WTC11 (cell line): ENCODE data around the gene ZBTB16. TPM values are rescaled to one million over a fixed set of nuclear protein-coding genes. Genes with fewer than 3 reads are reported as not detected.

ENCODE experiments used
- ATAC-seq: fragments of 200-7000 bp; cut with Tn5 transposase; 2 replicates; pipeline ENCODE4 v1.10.0; 2021; ENCODE audit warnings: mild to moderate bottlenecking, moderate library complexity
- CTCF ChIA-PET: fragments of 300-600 bp; sonication (Branson Sonifier 250); formaldehyde crosslinking; loops from one replicate; lab custom pipeline; 2021; ENCODE audit warnings: antibody characterized with exemption; lab: Charles Lee
- POLR2A ChIA-PET: fragments of 350-600 bp; sonication (Branson Sonifier 250); formaldehyde crosslinking; loops from one replicate; lab custom pipeline; 2021; ENCODE audit warnings: antibody characterized with exemption; lab: Charles Lee
- DNase-seq: peaks from one replicate; pipeline ENCODE4 v3.0.0; 2021; ENCODE audit warnings: low spot score
- H3K27ac Mint-ChIP-seq: 2 replicates; pipeline ENCODE4 v1.8.0; 2021; ENCODE audit warnings: mixed read lengths
- H3K27me3 Mint-ChIP-seq: 2 replicates; pipeline ENCODE4 v1.8.0; 2021; ENCODE audit warnings: low read depth, mild to moderate bottlenecking, moderate library complexity, mixed read lengths
- H3K36me3 Mint-ChIP-seq: 2 replicates; pipeline ENCODE4 v1.8.0; 2021; ENCODE audit warnings: mixed read lengths
- H3K4me1 Mint-ChIP-seq: 2 replicates; pipeline ENCODE4 v1.8.0; 2022; ENCODE audit warnings: mixed read lengths
- H3K4me3 Mint-ChIP-seq: 2 replicates; pipeline ENCODE4 v1.8.0; 2021; ENCODE audit warnings: mild to moderate bottlenecking, moderate library complexity, mixed read lengths
- H3K9me3 Mint-ChIP-seq: 2 replicates; pipeline ENCODE4 v1.8.0; 2021; ENCODE audit warnings: mixed read lengths
- ATF1 ChIP-seq: sonication (generic); formaldehyde crosslinking; IDR thresholded peaks from 2 replicates; pipeline ENCODE4 v1.8.1; 2023; ENCODE audit warnings: mild to moderate bottlenecking, moderate library complexity, missing genetic modification reagents
- ATF3 ChIP-seq: sonication (generic); formaldehyde crosslinking; conservative IDR thresholded peaks from 2 replicates; pipeline ENCODE4 v1.8.1; 2022; ENCODE audit warnings: mild to moderate bottlenecking, missing genetic modification reagents
- CBFB ChIP-seq: sonication (generic); formaldehyde crosslinking; IDR thresholded peaks from 2 replicates; pipeline ENCODE4 v1.8.1; 2022; ENCODE audit warnings: mild to moderate bottlenecking, low read depth, missing genetic modification reagents
- CDX4 ChIP-seq: fragments of 250-450 bp; sonication (Bioruptor Pico); IDR thresholded peaks from 2 replicates; pipeline ENCODE4 v1.9.0; 2021; ENCODE audit warnings: moderate library complexity, mild to moderate bottlenecking, inconsistent platforms, borderline replicate concordance
- E2F4 ChIP-seq: sonication (generic); formaldehyde crosslinking; IDR thresholded peaks from 2 replicates; pipeline ENCODE4 v1.8.1; 2022; ENCODE audit warnings: low read depth, mild to moderate bottlenecking, moderate library complexity, missing genetic modification reagents, borderline replicate concordance
- E2F5 ChIP-seq: sonication (generic); formaldehyde crosslinking; IDR thresholded peaks from 2 replicates; pipeline ENCODE4 v1.8.1; 2022; ENCODE audit warnings: mild to moderate bottlenecking, moderate library complexity, missing genetic modification reagents
- ETV6 ChIP-seq: sonication (generic); formaldehyde crosslinking; IDR thresholded peaks from 2 replicates; pipeline ENCODE4 v1.8.1; 2022; ENCODE audit warnings: mild to moderate bottlenecking, missing genetic modification reagents
- GABPB1 ChIP-seq: sonication (generic); formaldehyde crosslinking; IDR thresholded peaks from 2 replicates; pipeline ENCODE4 v1.8.1; 2023; ENCODE audit warnings: mild to moderate bottlenecking, missing genetic modification reagents
- IRF2 ChIP-seq: sonication (generic); formaldehyde crosslinking; IDR thresholded peaks from 2 replicates; pipeline ENCODE4 v1.8.0; 2022; ENCODE audit warnings: low read depth, missing genetic modification reagents, borderline replicate concordance
- NR3C1 ChIP-seq: sonication (generic); formaldehyde crosslinking; conservative IDR thresholded peaks from 2 replicates; pipeline ENCODE4 v1.8.1; 2023; ENCODE audit warnings: low read depth, mild to moderate bottlenecking, missing genetic modification reagents
- PRDM15 ChIP-seq: sonication (generic); formaldehyde crosslinking; IDR thresholded peaks from 2 replicates; pipeline ENCODE4 v1.8.0; 2022; ENCODE audit warnings: missing genetic modification reagents
- SMAD3 ChIP-seq: sonication (generic); formaldehyde crosslinking; IDR thresholded peaks from 2 replicates; pipeline ENCODE4 v1.8.0; 2022; ENCODE audit warnings: missing genetic modification reagents, mild to moderate bottlenecking, borderline replicate concordance
- SOX15 ChIP-seq: fragments of 250-450 bp; sonication (Bioruptor Pico); IDR thresholded peaks from 2 replicates; pipeline ENCODE4 v1.9.0; 2021; ENCODE audit warnings: mild to moderate bottlenecking
- STAT6 ChIP-seq: sonication (generic); formaldehyde crosslinking; conservative IDR thresholded peaks from 2 replicates; pipeline ENCODE4 v1.8.1; 2023; ENCODE audit warnings: mild to moderate bottlenecking, low read depth, missing genetic modification reagents, moderate library complexity
- TCF7 ChIP-seq: sonication (generic); formaldehyde crosslinking; IDR thresholded peaks from 2 replicates; pipeline ENCODE4 v1.8.0; 2022; ENCODE audit warnings: mild to moderate bottlenecking, low read depth, missing genetic modification reagents, moderate library complexity
- TP53 ChIP-seq: sonication (generic); formaldehyde crosslinking; IDR thresholded peaks from 2 replicates; pipeline ENCODE4 v1.8.1; 2023; ENCODE audit warnings: mild to moderate bottlenecking, missing genetic modification reagents
- ZBTB21 ChIP-seq: sonication (generic); formaldehyde crosslinking; IDR thresholded peaks from 2 replicates; pipeline ENCODE4 v1.8.1; 2023; ENCODE audit warnings: mild to moderate bottlenecking, missing genetic modification reagents, borderline replicate concordance
- ZBTB43 ChIP-seq: sonication (generic); formaldehyde crosslinking; IDR thresholded peaks from 2 replicates; pipeline ENCODE4 v1.8.1; 2023; ENCODE audit warnings: mild to moderate bottlenecking, missing genetic modification reagents
- ZNF121 ChIP-seq: sonication (generic); formaldehyde crosslinking; IDR thresholded peaks from 2 replicates; pipeline ENCODE4 v1.8.0; 2023; ENCODE audit warnings: missing genetic modification reagents
- ZNF317 ChIP-seq: sonication (generic); formaldehyde crosslinking; IDR thresholded peaks from 2 replicates; pipeline ENCODE4 v1.8.1; 2023; ENCODE audit warnings: low read depth, mild to moderate bottlenecking, moderate library complexity, missing genetic modification reagents, borderline replicate concordance
- ZNF423 ChIP-seq: fragments of 250-450 bp; sonication (Bioruptor Pico); IDR thresholded peaks from 2 replicates; pipeline ENCODE4 v2.1.2; 2022; ENCODE audit warnings: mild to moderate bottlenecking, moderate library complexity
- ZNF671 ChIP-seq: fragments of 250-450 bp; sonication (Bioruptor Pico); IDR thresholded peaks from 2 replicates; pipeline ENCODE4 v1.8.0; 2021; ENCODE audit warnings: mild to moderate bottlenecking
- ZSCAN18 ChIP-seq: fragments of 250-450 bp; sonication (Bioruptor Pico); IDR thresholded peaks from 2 replicates; pipeline ENCODE4 v2.1.2; 2022; ENCODE audit warnings: mild to moderate bottlenecking, moderate library complexity
- total RNA-seq: library from RNA; stranded (reverse); gene quantifications from 3 replicates; pipeline ENCODE4 v1.2.3, GENCODE V29; 2021

Gene ZBTB16
- total RNA-seq, 1 experiment from 2014 or later = 0.57 TPM

GRCh38 chr11:114094516-114094915 is 35.0 kb downstream of the ZBTB16 start:
- ChIA-PET POLR2A (no interaction called here), CTCF (interaction anchor here (1.0 kb wide), 1 partner anchor 198 kb away, joined by 3 read pairs; no protein-coding TSS in a partner anchor)
- H3K9me3 Mint-ChIP-seq = no peaks in the 10 kb centered on the region
- H3K4me1 Mint-ChIP-seq = peaks cover 14% of the 10 kb centered on the region
- DNase-seq (no peak), ATAC-seq (no peak)
- no peaks in the 10 kb centered on the region for H3K27me3 Mint-ChIP-seq
- H3K4me3 Mint-ChIP-seq = no peak overlapping the region
- no peak for TF ChIP-seq TP53 (CRISPR knock-in tag)
- TF ChIP-seq E2F4 = no peak
- TF ChIP-seq ZNF317 (CRISPR knock-in tag) = no peak
- TF ChIP-seq SMAD3 (CRISPR knock-in tag) = no peak
- TF ChIP-seq IRF2 = no peak
- no peak for TF ChIP-seq TCF7 (CRISPR knock-in tag)
- no peak for TF ChIP-seq ZBTB21 (CRISPR knock-in tag)
- no peak for TF ChIP-seq E2F5 (CRISPR knock-in tag)
- TF ChIP-seq ATF3 = no peak
- TF ChIP-seq ZSCAN18 (CRISPR knock-in tag) = no peak
- no peak for TF ChIP-seq ZNF671 (CRISPR knock-in tag)
- no peak for TF ChIP-seq CDX4
- H3K36me3 Mint-ChIP-seq = no peaks in the 10 kb centered on the region
- H3K27ac Mint-ChIP-seq = no peak overlapping the region

- Mint-ChIP-seq H3K9me3 (no peaks in the 10 kb centered on the region), H3K27me3 (no peaks in the 10 kb centered on the region), H3K27ac (no peak overlapping the region), H3K4me1 (peaks cover 12% of the 10 kb centered on the region), H3K36me3 (no peaks in the 10 kb centered on the region), H3K4me3 (no peak overlapping the region)
- ATAC-seq (no peak), DNase-seq (no peak)
- ChIA-PET CTCF (no interaction called here), POLR2A (no interaction called here)
- TF ChIP-seq PRDM15 (CRISPR knock-in tag) (no peak), ZNF423 (CRISPR knock-in tag) (no peak), ZBTB43 (no peak), ATF1 (no peak), SOX15 (CRISPR knock-in tag) (no peak), ETV6 (CRISPR knock-in tag) (no peak), E2F4 (no peak), CBFB (CRISPR knock-in tag) (no peak), ZNF671 (CRISPR knock-in tag) (no peak), NR3C1 (no peak), STAT6 (CRISPR knock-in tag) (no peak), ZNF121 (CRISPR knock-in tag) (no peak), GABPB1 (CRISPR knock-in tag) (no peak)
Observed at GRCh38 chr11:114095899-114096298, 36.4 kb downstream of the ZBTB16 start.
